HEK293 (cell line): Measurements from ENCODE around the gene SEPTIN7.

Experiments used
- GLIS1 ChIP-seq: fragments of 450-650 bp; formaldehyde crosslinking; IDR thresholded peaks from 2 replicates; pipeline ENCODE4 v1.5.1; 2016; ENCODE audit warnings: missing biosample characterization, missing genetic modification characterization
- IKZF3 ChIP-seq: fragments of 450-650 bp; IDR thresholded peaks from 2 replicates; pipeline ENCODE4 v1.5.0; 2018; ENCODE audit warnings: missing biosample characterization, mild to moderate bottlenecking, missing genetic modification characterization, moderate library complexity
- KLF16 ChIP-seq: fragments of 450-650 bp; formaldehyde crosslinking; IDR thresholded peaks from 2 replicates; pipeline ENCODE4 v1.5.1; 2017; ENCODE audit warnings: missing biosample characterization, missing genetic modification characterization
- OSR2 ChIP-seq: fragments of 450-650 bp; formaldehyde crosslinking; IDR thresholded peaks from 2 replicates; pipeline ENCODE4 v1.5.1; 2016; ENCODE audit warnings: missing biosample characterization, missing genetic modification characterization
- SCRT2 ChIP-seq: fragments of 450-650 bp; formaldehyde crosslinking; IDR thresholded peaks from 2 replicates; pipeline ENCODE4 v1.5.1; 2016; ENCODE audit warnings: missing biosample characterization, missing genetic modification characterization
- SP2 ChIP-seq: fragments of 450-650 bp; formaldehyde crosslinking; IDR thresholded peaks from 2 replicates; pipeline ENCODE4 v1.5.1; 2016; ENCODE audit warnings: missing biosample characterization, missing genetic modification characterization
- SP3 ChIP-seq: fragments of 450-650 bp; formaldehyde crosslinking; IDR thresholded peaks from 2 replicates; pipeline ENCODE4 v1.5.1; 2016; ENCODE audit warnings: missing biosample characterization, missing genetic modification characterization
- SP7 ChIP-seq: fragments of 450-650 bp; formaldehyde crosslinking; IDR thresholded peaks from 2 replicates; pipeline ENCODE4 v1.5.1; 2016; ENCODE audit warnings: missing biosample characterization, missing genetic modification characterization
- YY1 ChIP-seq: fragments of 450-650 bp; formaldehyde crosslinking; IDR thresholded peaks from 2 replicates; pipeline ENCODE4 v1.5.1; 2018; ENCODE audit warnings: missing biosample characterization, missing genetic modification characterization
- ZBTB48 ChIP-seq: fragments of 450-650 bp; formaldehyde crosslinking; IDR thresholded peaks from 2 replicates; pipeline ENCODE4 v1.5.1; 2016; ENCODE audit warnings: missing biosample characterization, missing genetic modification characterization
- ZEB2 ChIP-seq: fragments of 450-650 bp; formaldehyde crosslinking; IDR thresholded peaks from 2 replicates; pipeline ENCODE4 v1.5.1; 2016; ENCODE audit warnings: missing biosample characterization, missing genetic modification characterization
- ZNF138 ChIP-seq: fragments of 450-650 bp; formaldehyde crosslinking; IDR thresholded peaks from 2 replicates; pipeline ENCODE4 v1.5.1; 2016; ENCODE audit warnings: missing biosample characterization, missing genetic modification characterization, borderline replicate concordance
- ZNF174 ChIP-seq: fragments of 450-650 bp; formaldehyde crosslinking; IDR thresholded peaks from 2 replicates; pipeline ENCODE4 v1.5.0; 2017; ENCODE audit warnings: missing biosample characterization, mild to moderate bottlenecking, missing genetic modification characterization
- ZNF19 ChIP-seq: fragments of 450-650 bp; formaldehyde crosslinking; IDR thresholded peaks from 2 replicates; pipeline ENCODE4; 2016; ENCODE audit warnings: missing biosample characterization, missing genetic modification characterization, low read depth
- ZNF211 ChIP-seq: fragments of 450-650 bp; formaldehyde crosslinking; IDR thresholded peaks from 2 replicates; pipeline ENCODE4 v1.5.1; 2016; ENCODE audit warnings: low read depth, missing biosample characterization, missing genetic modification characterization
- ZNF23 ChIP-seq: fragments of 450-650 bp; formaldehyde crosslinking; IDR thresholded peaks from 2 replicates; pipeline ENCODE4 v1.5.1; 2016; ENCODE audit warnings: missing biosample characterization, missing genetic modification characterization, borderline replicate concordance
- ZNF335 ChIP-seq: fragments of 450-650 bp; formaldehyde crosslinking; conservative IDR thresholded peaks from 2 replicates; pipeline ENCODE4 v1.5.1; 2016; ENCODE audit warnings: missing biosample characterization, missing genetic modification characterization
- ZNF596 ChIP-seq: fragments of 450-650 bp; IDR thresholded peaks from 2 replicates; pipeline ENCODE4 v1.5.0; 2018; ENCODE audit warnings: missing biosample characterization, mild to moderate bottlenecking, missing genetic modification characterization, moderate library complexity
- ZNF629 ChIP-seq: fragments of 450-650 bp; formaldehyde crosslinking; IDR thresholded peaks from 2 replicates; pipeline ENCODE4 v1.5.1; 2017; ENCODE audit warnings: missing biosample characterization, missing genetic modification characterization
- ZNF670 ChIP-seq: fragments of 450-650 bp; formaldehyde crosslinking; IDR thresholded peaks from 2 replicates; pipeline ENCODE4 v1.5.1; 2016; ENCODE audit warnings: missing biosample characterization, missing genetic modification characterization, low read depth
- ZNF747 ChIP-seq: fragments of 450-650 bp; formaldehyde crosslinking; IDR thresholded peaks from 2 replicates; pipeline ENCODE4 v1.5.1; 2016; ENCODE audit warnings: missing biosample characterization, missing genetic modification characterization
- ZNF76 ChIP-seq: fragments of 450-650 bp; formaldehyde crosslinking; IDR thresholded peaks from 2 replicates; pipeline ENCODE4; 2016; ENCODE audit warnings: low read depth, missing biosample characterization, missing genetic modification characterization, borderline replicate concordance
- ZSCAN30 ChIP-seq: fragments of 450-650 bp; IDR thresholded peaks from 2 replicates; pipeline ENCODE4 v1.5.1; 2018; ENCODE audit warnings: missing biosample characterization, mild to moderate bottlenecking, missing genetic modification characterization, moderate library complexity
- TF ChIP-seq, protein P1 (sequence below): fragments of 450-650 bp; formaldehyde crosslinking; IDR thresholded peaks from 2 replicates; pipeline ENCODE4 v1.5.1; 2016; ENCODE audit warnings: missing biosample characterization, missing genetic modification characterization
- TF ChIP-seq, protein P2 (sequence below): fragments of 450-650 bp; formaldehyde crosslinking; optimal IDR thresholded peaks from 2 replicates; pipeline ENCODE3; 2016; ENCODE audit warnings: missing biosample characterization, mild to moderate bottlenecking, missing genetic modification characterization
- TF ChIP-seq, protein P3 (sequence below): fragments of 450-650 bp; formaldehyde crosslinking; IDR thresholded peaks from 2 replicates; pipeline ENCODE4 v1.5.1; 2017; ENCODE audit warnings: missing biosample characterization, mild to moderate bottlenecking, missing genetic modification characterization, moderate library complexity
- TF ChIP-seq, protein P4 (sequence below): fragments of 450-650 bp; formaldehyde crosslinking; IDR thresholded peaks from 2 replicates; pipeline ENCODE4 v1.5.1; 2017; ENCODE audit warnings: missing biosample characterization, missing genetic modification characterization
- TF ChIP-seq, protein P5 (sequence below): fragments of 450-650 bp; formaldehyde crosslinking; IDR thresholded peaks from 2 replicates; pipeline ENCODE4 v1.5.1; 2016; ENCODE audit warnings: missing biosample characterization, missing genetic modification characterization
- TF ChIP-seq, protein P6 (sequence below): fragments of 450-650 bp; formaldehyde crosslinking; IDR thresholded peaks from 2 replicates; pipeline ENCODE4 v1.5.1; 2017; ENCODE audit warnings: missing biosample characterization, missing genetic modification characterization

The SEPTIN7 gene

DNA sequence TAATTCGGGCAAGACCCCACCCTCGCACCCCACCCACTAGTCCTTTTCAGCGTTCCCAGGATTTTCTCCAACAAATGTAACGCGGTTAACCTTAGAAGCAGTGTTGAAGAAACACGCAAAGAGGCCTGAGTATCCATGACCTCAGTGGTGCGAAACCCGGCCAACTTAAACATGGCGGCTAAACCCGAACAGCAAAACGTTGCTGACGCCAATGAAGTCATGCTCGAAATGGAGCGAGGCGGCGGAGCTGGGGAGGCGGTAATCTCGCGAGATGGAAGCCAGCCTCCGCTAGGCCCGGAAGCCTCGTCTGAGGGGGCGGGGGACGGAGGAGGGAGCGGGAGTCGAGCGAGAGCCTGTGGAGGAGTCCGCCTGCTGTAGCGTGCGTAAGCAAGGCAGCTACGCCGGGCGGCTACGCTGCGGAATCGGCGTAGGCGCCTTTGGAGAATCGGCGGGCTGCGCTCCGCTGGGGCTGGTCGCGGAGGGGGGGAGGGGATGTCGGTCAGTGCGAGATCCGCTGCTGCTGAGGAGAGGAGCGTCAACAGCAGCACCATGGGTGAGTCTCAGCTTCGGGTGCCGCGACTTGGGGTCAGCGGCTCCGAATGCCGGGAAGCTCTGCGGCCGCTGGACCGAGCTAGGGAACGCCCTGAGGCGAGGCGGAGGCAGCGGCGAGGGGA is at the start of gene SEPTIN7 (continued):
- TF ChIP-seq, protein P1, sequence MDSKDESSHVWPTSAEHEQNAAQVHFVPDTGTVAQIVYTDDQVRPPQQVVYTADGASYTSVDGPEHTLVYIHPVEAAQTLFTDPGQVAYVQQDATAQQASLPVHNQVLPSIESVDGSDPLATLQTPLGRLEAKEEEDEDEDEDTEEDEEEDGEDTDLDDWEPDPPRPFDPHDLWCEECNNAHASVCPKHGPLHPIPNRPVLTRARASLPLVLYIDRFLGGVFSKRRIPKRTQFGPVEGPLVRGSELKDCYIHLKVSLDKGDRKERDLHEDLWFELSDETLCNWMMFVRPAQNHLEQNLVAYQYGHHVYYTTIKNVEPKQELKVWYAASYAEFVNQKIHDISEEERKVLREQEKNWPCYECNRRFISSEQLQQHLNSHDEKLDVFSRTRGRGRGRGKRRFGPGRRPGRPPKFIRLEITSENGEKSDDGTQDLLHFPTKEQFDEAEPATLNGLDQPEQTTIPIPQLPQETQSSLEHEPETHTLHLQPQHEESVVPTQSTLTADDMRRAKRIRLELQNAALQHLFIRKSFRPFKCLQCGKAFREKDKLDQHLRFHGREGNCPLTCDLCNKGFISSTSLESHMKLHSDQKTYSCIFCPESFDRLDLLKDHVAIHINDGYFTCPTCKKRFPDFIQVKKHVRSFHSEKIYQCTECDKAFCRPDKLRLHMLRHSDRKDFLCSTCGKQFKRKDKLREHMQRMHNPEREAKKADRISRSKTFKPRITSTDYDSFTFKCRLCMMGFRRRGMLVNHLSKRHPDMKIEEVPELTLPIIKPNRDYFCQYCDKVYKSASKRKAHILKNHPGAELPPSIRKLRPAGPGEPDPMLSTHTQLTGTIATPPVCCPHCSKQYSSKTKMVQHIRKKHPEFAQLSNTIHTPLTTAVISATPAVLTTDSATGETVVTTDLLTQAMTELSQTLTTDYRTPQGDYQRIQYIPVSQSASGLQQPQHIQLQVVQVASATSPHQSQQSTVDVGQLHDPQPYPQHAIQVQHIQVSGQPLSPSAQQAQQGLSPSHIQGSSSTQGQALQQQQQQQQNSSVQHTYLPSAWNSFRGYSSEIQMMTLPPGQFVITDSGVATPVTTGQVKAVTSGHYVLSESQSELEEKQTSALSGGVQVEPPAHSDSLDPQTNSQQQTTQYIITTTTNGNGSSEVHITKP (tag by site-specific recombination) = no peak
- peak; percentile 68 for TF ChIP-seq ZNF335 (tag by site-specific recombination)
- peak; percentile 17; the same call in 1 of the 2 replicates for TF ChIP-seq GLIS1
- no peak for TF ChIP-seq IKZF3 (tag by site-specific recombination)
- peak; percentile 82 for TF ChIP-seq SP2 (tag by site-specific recombination)
- no peak for TF ChIP-seq ZNF23 (tag by site-specific recombination)
- peak; percentile 93 for TF ChIP-seq KLF16 (tag by site-specific recombination)
- TF ChIP-seq ZNF174 (tag by site-specific recombination) = no peak
- peak; percentile 89 for TF ChIP-seq ZNF629 (tag by site-specific recombination)
- TF ChIP-seq ZNF76 = peak; percentile 69; the same call in 1 of the 2 replicates
- no peak for TF ChIP-seq ZNF211 (tag by site-specific recombination)
- TF ChIP-seq, protein P2, sequence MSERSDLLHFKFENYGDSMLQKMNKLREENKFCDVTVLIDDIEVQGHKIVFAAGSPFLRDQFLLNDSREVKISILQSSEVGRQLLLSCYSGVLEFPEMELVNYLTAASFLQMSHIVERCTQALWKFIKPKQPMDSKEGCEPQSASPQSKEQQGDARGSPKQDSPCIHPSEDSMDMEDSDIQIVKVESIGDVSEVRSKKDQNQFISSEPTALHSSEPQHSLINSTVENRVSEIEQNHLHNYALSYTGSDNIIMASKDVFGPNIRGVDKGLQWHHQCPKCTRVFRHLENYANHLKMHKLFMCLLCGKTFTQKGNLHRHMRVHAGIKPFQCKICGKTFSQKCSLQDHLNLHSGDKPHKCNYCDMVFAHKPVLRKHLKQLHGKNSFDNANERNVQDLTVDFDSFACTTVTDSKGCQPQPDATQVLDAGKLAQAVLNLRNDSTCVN (tag by site-specific recombination) = peak; percentile 54
- peak; percentile 84 for TF ChIP-seq YY1 (tag by site-specific recombination)
- peak; percentile 77 for TF ChIP-seq ZEB2 (tag by site-specific recombination)
- TF ChIP-seq ZNF19 = 0 out of 2 replicates have a peak, but pooled peaks have one; percentile 75
- peak; percentile 41; the same call in 1 of the 2 replicates for TF ChIP-seq ZSCAN30 (tag by site-specific recombination)
- TF ChIP-seq ZNF670 = no peak
- peak; percentile 83 for TF ChIP-seq SP3
- TF ChIP-seq SCRT2 = no peak
- TF ChIP-seq OSR2 = 0 out of 2 replicates have a peak, but pooled peaks have one; percentile 11
- TF ChIP-seq, protein P3, sequence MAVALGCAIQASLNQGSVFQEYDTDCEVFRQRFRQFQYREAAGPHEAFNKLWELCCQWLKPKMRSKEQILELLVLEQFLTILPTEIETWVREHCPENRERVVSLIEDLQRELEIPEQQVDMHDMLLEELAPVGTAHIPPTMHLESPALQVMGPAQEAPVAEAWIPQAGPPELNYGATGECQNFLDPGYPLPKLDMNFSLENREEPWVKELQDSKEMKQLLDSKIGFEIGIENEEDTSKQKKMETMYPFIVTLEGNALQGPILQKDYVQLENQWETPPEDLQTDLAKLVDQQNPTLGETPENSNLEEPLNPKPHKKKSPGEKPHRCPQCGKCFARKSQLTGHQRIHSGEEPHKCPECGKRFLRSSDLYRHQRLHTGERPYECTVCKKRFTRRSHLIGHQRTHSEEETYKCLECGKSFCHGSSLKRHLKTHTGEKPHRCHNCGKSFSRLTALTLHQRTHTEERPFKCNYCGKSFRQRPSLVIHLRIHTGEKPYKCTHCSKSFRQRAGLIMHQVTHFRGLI (tag by site-specific recombination) = peak; percentile 10; the same call in 1 of the 2 replicates
- no peak for TF ChIP-seq ZNF138 (tag by site-specific recombination)
- TF ChIP-seq ZNF747 (tag by site-specific recombination) = no peak
- TF ChIP-seq, protein P4, sequence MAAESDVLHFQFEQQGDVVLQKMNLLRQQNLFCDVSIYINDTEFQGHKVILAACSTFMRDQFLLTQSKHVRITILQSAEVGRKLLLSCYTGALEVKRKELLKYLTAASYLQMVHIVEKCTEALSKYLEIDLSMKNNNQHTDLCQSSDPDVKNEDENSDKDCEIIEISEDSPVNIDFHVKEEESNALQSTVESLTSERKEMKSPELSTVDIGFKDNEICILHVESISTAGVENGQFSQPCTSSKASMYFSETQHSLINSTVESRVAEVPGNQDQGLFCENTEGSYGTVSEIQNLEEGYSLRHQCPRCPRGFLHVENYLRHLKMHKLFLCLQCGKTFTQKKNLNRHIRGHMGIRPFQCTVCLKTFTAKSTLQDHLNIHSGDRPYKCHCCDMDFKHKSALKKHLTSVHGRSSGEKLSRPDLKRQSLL (tag by site-specific recombination) = peak; percentile 35; the same call in 1 of the 2 replicates
- TF ChIP-seq, protein P5, sequence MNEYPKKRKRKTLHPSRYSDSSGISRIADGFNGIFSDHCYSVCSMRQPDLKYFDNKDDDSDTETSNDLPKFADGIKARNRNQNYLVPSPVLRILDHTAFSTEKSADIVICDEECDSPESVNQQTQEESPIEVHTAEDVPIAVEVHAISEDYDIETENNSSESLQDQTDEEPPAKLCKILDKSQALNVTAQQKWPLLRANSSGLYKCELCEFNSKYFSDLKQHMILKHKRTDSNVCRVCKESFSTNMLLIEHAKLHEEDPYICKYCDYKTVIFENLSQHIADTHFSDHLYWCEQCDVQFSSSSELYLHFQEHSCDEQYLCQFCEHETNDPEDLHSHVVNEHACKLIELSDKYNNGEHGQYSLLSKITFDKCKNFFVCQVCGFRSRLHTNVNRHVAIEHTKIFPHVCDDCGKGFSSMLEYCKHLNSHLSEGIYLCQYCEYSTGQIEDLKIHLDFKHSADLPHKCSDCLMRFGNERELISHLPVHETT = 0 out of 2 replicates have a peak, but pooled peaks have one; percentile 36
- TF ChIP-seq ZNF596 (tag by site-specific recombination) = peak; percentile 90
- 0 out of 2 replicates have a peak, but pooled peaks have one; percentile 51 for TF ChIP-seq SP7
- TF ChIP-seq, protein P6, sequence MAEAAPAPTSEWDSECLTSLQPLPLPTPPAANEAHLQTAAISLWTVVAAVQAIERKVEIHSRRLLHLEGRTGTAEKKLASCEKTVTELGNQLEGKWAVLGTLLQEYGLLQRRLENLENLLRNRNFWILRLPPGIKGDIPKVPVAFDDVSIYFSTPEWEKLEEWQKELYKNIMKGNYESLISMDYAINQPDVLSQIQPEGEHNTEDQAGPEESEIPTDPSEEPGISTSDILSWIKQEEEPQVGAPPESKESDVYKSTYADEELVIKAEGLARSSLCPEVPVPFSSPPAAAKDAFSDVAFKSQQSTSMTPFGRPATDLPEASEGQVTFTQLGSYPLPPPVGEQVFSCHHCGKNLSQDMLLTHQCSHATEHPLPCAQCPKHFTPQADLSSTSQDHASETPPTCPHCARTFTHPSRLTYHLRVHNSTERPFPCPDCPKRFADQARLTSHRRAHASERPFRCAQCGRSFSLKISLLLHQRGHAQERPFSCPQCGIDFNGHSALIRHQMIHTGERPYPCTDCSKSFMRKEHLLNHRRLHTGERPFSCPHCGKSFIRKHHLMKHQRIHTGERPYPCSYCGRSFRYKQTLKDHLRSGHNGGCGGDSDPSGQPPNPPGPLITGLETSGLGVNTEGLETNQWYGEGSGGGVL (tag by site-specific recombination) = peak; percentile 100
- no peak for TF ChIP-seq ZBTB48 (tag by site-specific recombination)
